Astrocyte of the spinal cord (primary cell): ENCODE data around the gene TOB2.
A peak's percentile ranks its signal among the peaks of the same experiment; 100 is the strongest.
"Not testable (repeated sequence)": the region's sequence is repeated elsewhere in the genome, so short reads cannot be mapped to it uniquely, and the experiment has no call there.

Source experiments
- DNase-seq: peaks from one replicate; pipeline ENCODE4 v3.0.0; 2011; ENCODE audit warnings: low read depth, low spot score
- H3K4me3 ChIP-seq: 2 replicates; pipeline ENCODE4 v1.5.1; 2011; ENCODE audit warnings: low read depth, mild to moderate bottlenecking, low read length, moderate library complexity
- in situ Hi-C: cut with HindIII; loops from 2 replicates; pipeline ENCODE4 v1.10.0; 2017; ENCODE audit warnings: low sequenced_read_pairs
- TF ChIP-seq, protein P1 (sequence below): IDR thresholded peaks from 2 replicates; pipeline ENCODE4 v1.5.1; 2012; ENCODE audit warnings: low read depth, mild to moderate bottlenecking, low read length, inconsistent platforms

The TOB2 gene

DNA sequence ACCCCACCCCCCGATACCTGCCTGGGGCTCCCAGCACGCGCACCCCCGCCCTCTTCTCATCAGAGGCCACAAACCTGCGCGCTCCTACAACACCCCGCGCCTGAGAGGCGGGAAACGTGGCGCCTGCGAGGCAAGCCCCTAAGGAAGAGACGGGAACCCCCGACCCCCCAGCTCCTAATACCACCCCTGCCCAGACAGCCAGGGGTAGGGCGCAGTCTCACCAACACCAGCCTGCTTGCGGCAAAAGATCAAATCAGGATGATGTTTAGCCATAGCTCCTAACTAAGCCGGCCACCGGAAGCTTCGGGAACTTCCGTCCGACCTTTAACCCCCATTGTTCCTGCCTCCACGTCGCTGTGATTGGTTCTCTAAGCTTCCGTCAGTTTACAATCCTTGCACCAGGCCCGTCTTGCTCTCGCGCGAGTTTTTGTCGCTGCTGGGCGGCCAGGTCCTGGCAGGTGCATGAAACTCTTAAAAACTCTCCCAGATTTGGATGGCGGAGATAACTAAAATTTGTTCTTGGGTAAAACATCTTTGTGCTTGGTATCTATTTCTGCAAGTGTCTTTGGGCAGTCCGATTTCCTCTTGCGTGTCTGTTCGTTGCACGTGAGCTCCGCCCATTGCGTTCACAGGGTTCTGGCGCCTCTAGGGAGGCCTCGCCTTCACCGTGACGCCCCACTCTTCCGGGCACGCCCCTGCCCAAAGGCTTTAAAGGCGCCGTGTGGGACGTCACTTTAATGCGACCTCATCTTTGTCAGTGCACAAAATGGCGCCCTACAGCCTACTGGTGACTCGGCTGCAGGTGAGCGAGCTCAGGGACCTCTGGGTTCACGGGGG is 22.0 kb upstream of the TOB2 start, which contains the start of the genes ACO2 and PHF5A:
TSS of gene ACO2 (plus strand) at position 737 of the 837 bp plus-strand sequence. CDS start at position 767, 30 bp downstream.
TSS of gene PHF5A (minus strand) at position 312 of the 837 bp plus-strand sequence. CDS start at position 273, 39 bp downstream.
- peak; percentile 99 for DNase-seq
- TF ChIP-seq, protein P1, sequence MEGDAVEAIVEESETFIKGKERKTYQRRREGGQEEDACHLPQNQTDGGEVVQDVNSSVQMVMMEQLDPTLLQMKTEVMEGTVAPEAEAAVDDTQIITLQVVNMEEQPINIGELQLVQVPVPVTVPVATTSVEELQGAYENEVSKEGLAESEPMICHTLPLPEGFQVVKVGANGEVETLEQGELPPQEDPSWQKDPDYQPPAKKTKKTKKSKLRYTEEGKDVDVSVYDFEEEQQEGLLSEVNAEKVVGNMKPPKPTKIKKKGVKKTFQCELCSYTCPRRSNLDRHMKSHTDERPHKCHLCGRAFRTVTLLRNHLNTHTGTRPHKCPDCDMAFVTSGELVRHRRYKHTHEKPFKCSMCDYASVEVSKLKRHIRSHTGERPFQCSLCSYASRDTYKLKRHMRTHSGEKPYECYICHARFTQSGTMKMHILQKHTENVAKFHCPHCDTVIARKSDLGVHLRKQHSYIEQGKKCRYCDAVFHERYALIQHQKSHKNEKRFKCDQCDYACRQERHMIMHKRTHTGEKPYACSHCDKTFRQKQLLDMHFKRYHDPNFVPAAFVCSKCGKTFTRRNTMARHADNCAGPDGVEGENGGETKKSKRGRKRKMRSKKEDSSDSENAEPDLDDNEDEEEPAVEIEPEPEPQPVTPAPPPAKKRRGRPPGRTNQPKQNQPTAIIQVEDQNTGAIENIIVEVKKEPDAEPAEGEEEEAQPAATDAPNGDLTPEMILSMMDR, result no peak
- peak within 1 kb of the TSS; percentile 95 for H3K4me3 ChIP-seq
- in situ Hi-C loops, result no loop called here

DNA sequence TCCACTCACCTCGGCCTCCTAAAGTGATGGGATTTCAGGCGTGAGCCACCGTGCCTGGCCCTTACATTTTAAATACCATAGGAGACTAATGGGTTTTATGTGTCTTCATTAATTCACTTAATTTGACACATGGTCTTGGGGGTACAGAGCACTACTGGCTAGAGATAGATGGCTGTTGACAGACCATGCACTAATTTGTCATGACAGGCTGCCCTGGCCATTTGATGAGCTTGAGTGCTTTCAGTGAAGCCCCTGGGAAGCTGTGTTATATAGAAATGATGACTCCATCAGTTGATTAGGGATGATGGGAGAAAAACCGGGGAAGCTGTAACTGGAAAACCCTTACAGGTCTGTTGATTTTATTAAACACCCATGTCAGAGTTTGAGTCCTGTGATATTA is 15.3 kb upstream of the TOB2 start:
- TF ChIP-seq, protein P1, result no peak

DNA sequence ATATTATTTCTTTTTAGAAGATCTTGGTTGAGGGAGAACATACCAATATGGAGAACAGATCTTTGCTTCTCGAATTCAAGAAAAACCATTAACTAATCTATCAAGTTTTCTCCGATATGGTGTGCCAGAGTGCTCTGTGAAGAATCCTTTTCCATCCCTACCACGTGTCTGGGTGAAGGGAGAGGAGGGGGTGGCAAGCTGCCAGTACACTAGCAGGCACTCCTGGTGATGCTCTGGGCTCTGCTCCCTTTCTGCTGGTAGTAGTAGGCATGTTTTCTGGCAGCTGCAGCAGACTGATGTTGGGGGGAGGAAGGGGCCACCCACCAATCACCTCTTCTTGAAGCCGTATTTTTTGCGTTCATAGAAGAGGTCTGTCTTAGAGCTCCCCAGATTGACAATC is 13.5 kb upstream of the TOB2 start:
- in situ Hi-C loops, H3K4me3 ChIP-seq, DNase-seq: not testable (repeated sequence)

More for the DNA sequence above, 15.3 kb upstream of the TOB2 start:
- H3K4me3 ChIP-seq, result no peak overlapping the region
- in situ Hi-C loops, result no loop called here
- no peak for DNase-seq

DNA sequence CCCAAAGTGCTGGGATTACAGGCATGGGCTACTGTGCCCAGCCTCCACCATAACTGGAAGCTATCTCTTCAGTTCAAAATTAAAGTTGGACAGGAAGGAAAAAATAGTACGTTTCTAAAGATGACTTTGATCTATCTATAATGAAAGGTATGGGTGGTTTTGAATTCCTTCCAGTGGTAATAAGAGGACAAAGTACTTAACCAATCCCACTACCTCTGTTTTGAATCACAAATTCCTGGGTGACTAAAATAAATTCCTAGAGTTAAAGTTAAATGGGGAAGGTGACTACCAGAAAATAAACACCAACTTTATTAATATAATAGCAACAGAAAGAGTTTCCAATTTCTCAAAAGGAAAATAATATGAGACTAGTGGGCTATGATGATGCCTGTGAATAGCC is 12.8 kb upstream of the TOB2 start:
- DNase-seq, result no peak
- no peak overlapping the region for H3K4me3 ChIP-seq
- TF ChIP-seq, protein P1, result no peak
- in situ Hi-C loops, result no loop called here

DNA sequence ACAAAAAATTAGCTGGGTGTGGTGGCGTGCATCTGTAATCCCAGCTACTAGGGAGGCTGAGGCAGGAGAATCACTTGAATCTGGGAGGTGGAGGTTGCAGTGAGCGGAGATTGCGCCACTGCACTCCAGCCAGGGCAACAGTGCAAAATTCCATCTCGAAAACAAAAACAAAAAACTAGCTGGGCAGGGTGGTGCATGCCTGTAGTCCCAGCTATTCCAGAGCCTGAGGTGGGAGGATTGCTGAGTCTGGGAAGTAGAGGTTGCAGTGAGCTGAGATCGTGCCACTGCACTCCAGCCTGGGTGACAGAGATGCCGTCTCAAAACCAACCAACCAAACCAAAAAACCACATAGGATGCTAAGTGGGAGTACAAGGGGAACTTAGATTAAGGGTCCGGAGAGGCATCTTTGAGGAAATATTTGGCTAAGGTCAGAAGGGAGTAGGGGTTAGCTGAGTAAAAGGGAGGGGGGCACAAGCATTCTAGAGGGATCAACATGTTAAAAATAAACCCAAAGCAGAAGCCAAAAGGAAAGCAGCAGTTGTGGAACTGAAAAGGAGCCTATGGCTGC is 11.6 kb upstream of the TOB2 start:
- in situ Hi-C loops, result no loop called here
- no peak for DNase-seq
- TF ChIP-seq, protein P1, result no peak
- no peak overlapping the region for H3K4me3 ChIP-seq

DNA sequence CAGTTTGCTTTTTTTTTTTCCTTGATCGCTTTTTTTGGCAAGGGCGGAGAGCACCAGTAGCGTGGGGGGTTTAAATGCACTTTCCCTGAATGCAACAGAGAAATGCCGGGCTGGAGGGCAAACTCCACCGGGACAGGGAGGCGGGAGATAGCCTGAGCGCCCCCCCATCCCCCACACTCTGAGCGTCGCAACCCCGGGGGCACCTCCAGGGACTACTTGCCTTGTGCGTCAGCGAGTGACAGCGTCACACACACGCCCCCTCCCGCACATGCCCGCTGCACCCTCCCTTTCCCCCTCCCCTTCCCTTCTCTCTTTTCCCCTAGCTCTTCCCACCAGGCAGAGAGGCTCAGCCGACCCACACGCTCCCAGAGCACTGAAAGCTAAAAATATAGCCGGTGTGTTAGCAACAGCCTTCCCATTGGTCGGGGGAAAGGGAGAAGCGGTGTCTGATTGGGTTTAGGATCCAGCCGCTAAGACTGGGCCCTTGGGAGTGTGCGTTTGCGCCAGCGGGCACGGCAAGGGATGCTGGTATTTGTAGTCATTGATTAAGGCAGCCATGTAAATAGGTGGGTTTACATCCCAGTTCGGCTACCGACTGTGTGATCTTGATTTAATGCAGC is 1.7 kb upstream of the TOB2 start:
- TF ChIP-seq, protein P1, result no peak
- peak overlapping the region; percentile 99 for H3K4me3 ChIP-seq
- peak; percentile 100 for DNase-seq
- in situ Hi-C loops, result no loop called here
